ENCODE measurements around the gene TPD52L1. TPM values are rescaled to one million over a fixed set of nuclear protein-coding genes. Genes with fewer than 3 reads are reported as not detected.

Gene TPD52L1
- total RNA-seq, 1 experiment from 2014 or later: 4.5 TPM

GRCh38 chr6:125175466-125176048 is 22.0 kb downstream of the TPD52L1 start:
- DNase-seq (ENCODE audit: low spot score): no peak

- no peak for DNase-seq (ENCODE audit: low spot score)
Measured at GRCh38 chr6:125182237-125183008, 28.9 kb downstream of the TPD52L1 start.

DNA sequence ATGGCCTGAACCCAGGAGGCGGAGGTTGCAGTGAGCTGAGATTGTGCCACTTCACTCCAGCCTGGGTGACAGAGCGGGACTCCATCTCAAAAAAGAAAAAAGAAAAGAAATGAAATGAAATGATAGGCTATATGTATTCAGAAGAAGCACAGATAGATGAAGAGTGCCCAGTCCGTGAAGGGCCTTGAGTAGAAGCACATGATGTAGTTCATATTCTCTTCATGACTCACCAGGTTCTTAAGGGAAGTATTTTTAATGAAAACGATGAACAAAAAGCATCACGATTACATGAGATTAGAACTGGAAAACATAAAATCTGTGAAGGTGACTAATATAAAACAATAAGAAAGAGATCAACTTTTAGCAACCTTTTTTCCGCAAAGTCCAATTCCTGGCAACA is 29.8 kb downstream of the TPD52L1 start:
- DNase-seq (ENCODE audit: low spot score): no peak

DNA sequence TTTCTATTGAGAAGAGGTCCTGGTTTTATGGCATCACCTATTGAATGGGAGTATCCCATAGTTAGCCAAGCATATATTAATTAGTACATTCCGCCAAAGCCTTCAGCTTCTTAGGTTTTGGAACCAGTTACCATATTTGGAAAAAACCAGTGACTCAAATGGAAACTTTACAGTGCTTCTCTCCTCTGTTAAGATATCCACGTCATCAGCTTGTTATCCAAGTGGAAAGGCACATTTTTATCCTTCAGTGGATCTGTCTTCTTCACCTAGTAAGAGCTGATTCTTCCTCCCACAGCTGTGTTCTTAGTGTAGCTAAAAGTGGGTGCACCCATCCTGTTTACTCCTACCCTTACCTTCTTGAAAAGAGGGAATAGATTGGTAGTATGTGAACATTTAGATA is 34.5 kb downstream of the TPD52L1 start:
- DNase-seq (ENCODE audit: low spot score): peak; percentile 13

- DNase-seq (ENCODE audit: low spot score): no peak
Measured at GRCh38 chr6:125188594-125189203, 35.1 kb downstream of the TPD52L1 start.

DNA sequence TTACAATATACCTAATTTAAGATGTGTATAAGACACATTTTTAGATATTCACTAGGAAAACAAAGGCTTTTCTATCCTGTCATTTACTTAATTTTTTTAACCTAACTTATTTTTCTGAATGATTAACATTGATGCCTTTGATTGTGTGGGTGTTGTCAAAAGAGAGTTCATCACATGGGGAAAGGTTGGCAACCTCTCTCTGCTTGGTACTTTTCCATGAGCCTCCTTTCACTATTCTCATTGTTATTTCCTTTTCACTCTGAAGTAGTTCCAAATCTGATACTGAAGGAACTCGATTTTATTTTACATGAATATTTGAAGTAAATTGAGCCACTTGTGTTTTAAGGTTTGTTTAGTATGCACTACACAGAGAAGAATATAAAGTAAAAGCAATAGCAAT is 35.9 kb downstream of the TPD52L1 start:
- no peak for DNase-seq (ENCODE audit: low spot score)

- DNase-seq (ENCODE audit: low spot score): no peak
Measured at GRCh38 chr6:125190667-125191066, 37.1 kb downstream of the TPD52L1 start.

- peak; percentile 76 for DNase-seq (ENCODE audit: low spot score)
Measured at GRCh38 chr6:125191916-125192609, 38.5 kb downstream of the TPD52L1 start.

GRCh38 chr6:125192610-125192930 is 39.0 kb downstream of the TPD52L1 start:
- DNase-seq (ENCODE audit: low spot score): no peak

- DNase-seq (ENCODE audit: low spot score): no peak
Measured at GRCh38 chr6:125193208-125193607, 39.6 kb downstream of the TPD52L1 start.

DNA sequence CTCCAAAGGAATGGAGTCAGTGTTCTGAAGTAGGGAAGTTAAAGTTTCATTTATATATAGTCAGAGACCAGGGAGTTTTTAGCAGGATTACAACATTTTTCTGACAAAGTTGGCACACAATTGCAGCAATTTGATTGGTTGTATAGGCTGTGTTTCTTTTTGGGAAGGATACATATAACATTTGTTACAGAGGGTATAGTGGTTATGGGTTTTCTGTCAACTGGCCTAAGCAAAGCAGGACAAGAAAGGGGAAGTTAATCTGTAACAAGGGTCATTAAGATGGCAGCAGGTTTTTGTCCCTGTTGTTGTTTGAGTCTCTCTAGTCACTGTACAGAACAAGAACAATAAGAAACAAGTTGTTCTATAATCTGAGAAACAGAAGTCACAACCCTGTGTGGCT is 41.4 kb downstream of the TPD52L1 start:
- no peak for DNase-seq (ENCODE audit: low spot score)

DNA sequence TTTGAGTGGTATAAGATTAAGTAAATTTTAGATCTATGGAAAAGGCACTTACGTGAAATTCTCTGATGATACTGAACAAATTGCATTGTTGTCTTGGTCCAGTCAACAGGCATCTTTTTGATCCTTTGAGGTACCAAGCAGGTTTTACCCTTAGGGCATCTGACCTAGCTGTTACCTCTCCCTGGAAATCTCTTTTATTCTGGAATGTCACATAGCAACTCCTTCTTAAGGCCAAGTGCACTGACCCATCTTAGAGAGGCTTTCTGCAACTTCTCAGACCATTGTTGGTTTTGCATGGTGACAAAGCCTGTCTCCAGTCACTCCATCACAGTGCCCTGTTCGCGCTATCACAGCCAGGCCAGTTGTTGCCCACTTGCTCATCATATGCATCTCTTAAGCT is 42.0 kb downstream of the TPD52L1 start:
- no peak for DNase-seq (ENCODE audit: low spot score)

DNA sequence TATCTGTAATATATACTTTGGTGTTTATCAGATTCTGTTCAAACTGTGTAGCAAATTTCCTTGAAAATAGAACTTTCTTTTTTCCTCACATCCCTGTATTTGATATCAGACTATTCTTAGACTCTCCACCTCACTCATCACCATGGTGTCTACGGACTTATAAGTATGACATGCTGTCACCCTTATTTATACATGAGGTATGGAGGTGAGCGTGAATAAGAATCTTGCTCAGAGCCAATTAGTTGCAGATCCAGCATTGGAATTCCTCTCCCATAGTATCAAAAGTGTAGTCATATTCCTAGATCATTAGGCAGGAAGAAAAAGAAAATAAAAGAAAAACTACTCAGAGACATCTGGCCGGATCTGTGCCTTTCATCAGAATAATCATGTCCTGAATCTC is 43.0 kb downstream of the TPD52L1 start:
- no peak for DNase-seq (ENCODE audit: low spot score)

DNA sequence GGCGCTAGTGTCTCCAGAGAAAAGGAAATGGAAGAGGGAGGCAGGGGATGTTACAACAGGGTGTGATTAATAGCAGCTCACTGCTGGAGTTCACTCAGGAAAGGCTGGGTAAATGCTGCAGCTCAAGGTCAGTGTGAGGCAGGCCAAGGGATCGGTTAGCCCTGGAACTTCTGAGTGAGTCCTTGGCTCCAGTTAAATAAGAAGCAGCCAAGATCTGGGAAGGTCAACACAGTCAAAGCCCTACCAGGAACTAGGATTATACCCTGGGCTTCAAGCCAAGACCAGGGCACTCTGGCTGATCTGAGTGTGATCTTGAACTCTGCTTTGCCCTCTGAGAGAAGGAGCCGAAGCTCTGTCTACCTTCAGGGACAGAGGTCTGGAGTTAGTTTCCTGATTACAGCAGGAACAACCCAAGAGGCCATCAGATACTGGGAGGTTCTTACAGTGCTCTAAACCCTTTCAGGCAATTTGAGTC is 44.3 kb downstream of the TPD52L1 start:
- DNase-seq (ENCODE audit: low spot score): peak; percentile 17

GRCh38 chr6:125198398-125198937 is 44.9 kb downstream of the TPD52L1 start:
- no peak for DNase-seq (ENCODE audit: low spot score)

- DNase-seq (ENCODE audit: low spot score): no peak
Measured at GRCh38 chr6:125200941-125201340, 47.4 kb downstream of the TPD52L1 start.

GRCh38 chr6:125201961-125202729 is 48.6 kb downstream of the TPD52L1 start:
- DNase-seq (ENCODE audit: low spot score): peak; percentile 63

- DNase-seq (ENCODE audit: low spot score): no peak
Measured at GRCh38 chr6:125203395-125203794, 49.8 kb downstream of the TPD52L1 start.

DNA sequence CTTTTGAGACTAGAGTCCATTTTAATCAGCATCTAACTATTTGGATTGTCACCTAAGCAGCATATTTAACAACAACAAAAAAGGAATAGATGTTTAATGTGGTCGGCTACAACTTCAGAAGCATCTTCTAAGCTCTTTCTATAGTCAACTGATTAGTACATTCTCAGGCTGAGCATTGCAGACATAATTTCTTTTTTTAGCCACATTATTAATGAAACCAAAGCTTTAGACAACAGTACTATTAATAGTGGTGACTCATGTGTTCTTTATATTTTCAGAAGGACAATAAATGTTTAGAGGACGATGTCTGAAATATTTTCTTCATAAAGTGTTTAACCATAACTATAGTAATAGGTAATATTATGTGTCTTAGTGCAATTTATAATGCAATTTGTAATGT is 52.4 kb downstream of the TPD52L1 start:
- DNase-seq (ENCODE audit: low spot score): no peak

GRCh38 chr6:125206389-125206788 is 52.8 kb downstream of the TPD52L1 start:
- no peak for DNase-seq (ENCODE audit: low spot score)

GRCh38 chr6:125207956-125208355 is 54.4 kb downstream of the TPD52L1 start:
- DNase-seq (ENCODE audit: low spot score): no peak
